OCI-LY1 (cell line): Measurements from ENCODE around the gene MBOAT2.

Source experiments
- H2AFZ ChIP-seq: fragments of 200-600 bp; sonication (generic), shearing (Covaris generic); 2 replicates; pipeline ENCODE4 v1.6.0; 2014; ENCODE audit warnings: antibody characterized with exemption, mild to moderate bottlenecking, low read length
- H3F3A ChIP-seq: fragments of 200-600 bp; sonication (generic), shearing (Covaris generic); 2 replicates; pipeline ENCODE4 v1.6.0; 2014; ENCODE audit warnings: mild to moderate bottlenecking, antibody characterized with exemption, low read length, moderate library complexity; ENCODE audit not compliant: insufficient read depth
- H3K27ac ChIP-seq: fragments of 200-600 bp; sonication (generic); 2 replicates; pipeline ENCODE4 v1.5.1; 2014; ENCODE audit warnings: low read length, mixed run types, mild to moderate bottlenecking, low read depth; ENCODE audit not compliant: poor library complexity, severe bottlenecking
- H3K27me3 ChIP-seq: fragments of 200-600 bp; sonication (generic); 2 replicates; pipeline ENCODE4 v1.6.0; 2014; ENCODE audit warnings: antibody characterized with exemption, mild to moderate bottlenecking, low read length, moderate library complexity; ENCODE audit not compliant: insufficient read depth
- H3K36me3 ChIP-seq: fragments of 200-600 bp; sonication (generic); 2 replicates; pipeline ENCODE4 v1.6.1; 2014; ENCODE audit warnings: mild to moderate bottlenecking, antibody characterized with exemption, low read length, moderate library complexity, mixed read lengths; ENCODE audit not compliant: insufficient read depth
- H3K4me1 ChIP-seq: fragments of 200-600 bp; sonication (generic); 2 replicates; pipeline ENCODE4 v1.5.1; 2014; ENCODE audit warnings: mild to moderate bottlenecking, low read length, moderate library complexity; ENCODE audit not compliant: insufficient read depth, severe bottlenecking
- H3K4me2 ChIP-seq: fragments of 200-600 bp; sonication (generic), shearing (Covaris generic); 2 replicates; pipeline ENCODE4 v1.6.1; 2014; ENCODE audit warnings: low read length
- H3K4me3 ChIP-seq: fragments of 200-600 bp; sonication (generic); 2 replicates; pipeline ENCODE4 v1.5.1; 2014; ENCODE audit warnings: low read length, low read depth, mild to moderate bottlenecking, mixed read lengths; ENCODE audit not compliant: poor library complexity, severe bottlenecking
- H3K79me2 ChIP-seq: fragments of 200-600 bp; shearing (Covaris generic); 2 replicates; pipeline ENCODE4 v1.6.1; 2016; ENCODE audit warnings: mixed run types, low read length, mixed read lengths; ENCODE audit not compliant: insufficient read depth
- H3K9ac ChIP-seq: fragments of 200-600 bp; sonication (generic), shearing (Covaris generic); 2 replicates; pipeline ENCODE4 v1.6.1; 2014; ENCODE audit warnings: mild to moderate bottlenecking, low read length, mixed read lengths
- H3K9me2 ChIP-seq: fragments of 200-600 bp; sonication (generic), shearing (Covaris generic); 2 replicates; pipeline ENCODE4 v1.6.1; 2014; ENCODE audit warnings: low read depth, mild to moderate bottlenecking, low read length, mixed read lengths
- H3K9me3 ChIP-seq: fragments of 200-600 bp; shearing (Covaris generic); 2 replicates; pipeline ENCODE4 v1.6.1; 2014; ENCODE audit warnings: low read length, mixed read lengths
- H4K20me1 ChIP-seq: fragments of 200-600 bp; sonication (generic), shearing (Covaris generic); 2 replicates; pipeline ENCODE4 v1.6.0; 2016; ENCODE audit warnings: mild to moderate bottlenecking, low read length; ENCODE audit not compliant: insufficient read depth
- EZH2 ChIP-seq: fragments of 200-600 bp; sonication (generic), shearing (Covaris generic); IDR thresholded peaks from 2 replicates; pipeline ENCODE4 v1.8.0; 2017; ENCODE audit warnings: borderline replicate concordance, mixed run types, mild to moderate bottlenecking, antibody characterized with exemption, low read length, moderate library complexity, mixed read lengths
- TF ChIP-seq, protein P1 (sequence below): fragments of 200-600 bp; sonication (generic), shearing (Covaris generic); IDR thresholded peaks from 2 replicates; pipeline ENCODE4 v1.5.1; 2017; ENCODE audit warnings: mild to moderate bottlenecking, antibody characterized with exemption, low read length, moderate library complexity, mixed read lengths

Gene MBOAT2

DNA sequence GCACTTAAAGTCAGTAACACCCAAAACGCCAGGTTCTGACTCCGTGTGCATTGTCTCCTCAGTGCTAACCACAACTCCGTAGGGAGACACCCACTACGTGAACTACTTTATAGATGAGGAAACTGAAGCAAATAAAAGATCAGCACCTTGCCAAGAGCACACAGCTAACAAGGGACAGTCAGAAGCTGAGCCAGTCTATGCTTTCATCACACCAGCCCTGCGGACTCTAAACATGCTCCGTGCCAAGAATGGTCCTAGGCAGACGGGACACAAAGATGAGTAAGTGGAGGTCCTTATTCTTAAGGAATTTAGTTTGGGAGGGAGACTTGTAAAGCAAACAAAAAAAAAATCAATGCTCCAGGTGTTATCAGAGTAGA is 9.6 kb downstream of the MBOAT2 start:
- H3K27ac ChIP-seq = no peak overlapping the region
- H4K20me1 ChIP-seq = no peaks in the 10 kb centered on the region

DNA sequence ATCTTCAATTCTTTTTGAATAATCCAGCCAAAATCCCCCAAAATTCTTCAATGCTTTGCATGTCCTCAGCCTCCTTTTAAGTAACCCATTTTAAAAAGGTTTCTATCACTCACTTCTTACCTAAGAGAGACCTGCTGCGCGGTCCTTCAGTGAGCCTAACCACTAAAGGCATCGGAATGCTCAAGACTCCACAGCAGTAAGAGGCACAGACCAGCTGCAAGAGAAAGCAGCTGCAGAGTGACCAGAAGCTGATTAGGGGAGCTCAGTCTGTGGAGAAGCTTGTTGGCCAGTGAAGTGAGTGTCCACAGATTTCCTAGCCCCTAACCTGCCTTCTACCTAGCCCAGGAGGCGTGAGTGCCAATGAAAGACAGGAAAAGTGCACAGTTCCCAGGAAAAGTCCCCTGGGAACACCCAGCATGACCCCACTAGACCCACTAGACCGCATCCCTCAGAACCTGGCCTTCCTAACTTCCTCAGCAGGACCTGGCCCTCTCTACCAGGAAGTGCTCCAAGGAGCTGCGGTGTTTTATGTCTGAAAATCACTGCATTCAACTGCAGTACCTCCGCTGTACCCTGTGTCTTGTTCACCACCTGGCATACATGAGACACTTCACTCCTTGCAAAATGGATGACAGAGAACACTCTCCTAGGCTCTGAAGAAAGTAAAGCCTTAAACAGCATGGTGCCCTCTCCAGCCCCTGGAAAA is 10.1 kb downstream of the MBOAT2 start:
- Histone ChIP-seq H3K9me3 (0 out of 2 replicates have a peak, but pooled peaks cover 3% of the 10 kb centered on the region), H3K4me1 (no peaks in the 10 kb centered on the region), H3K79me2 (no peaks in the 10 kb centered on the region), H3K4me2 (no peak overlapping the region), H3K27me3 (no peaks in the 10 kb centered on the region), H3K36me3 (no peaks in the 10 kb centered on the region), H3K27ac (no peak overlapping the region), H3K9me2 (no peaks in the 10 kb centered on the region), H3F3A (peaks cover 3% of the 10 kb centered on the region; the same call in 1 of the 2 replicates), H3K9ac (no peak overlapping the region), H4K20me1 (no peaks in the 10 kb centered on the region), H3K4me3 (no peak overlapping the region), H2AFZ (no peak overlapping the region)
- TF ChIP-seq, protein P1, sequence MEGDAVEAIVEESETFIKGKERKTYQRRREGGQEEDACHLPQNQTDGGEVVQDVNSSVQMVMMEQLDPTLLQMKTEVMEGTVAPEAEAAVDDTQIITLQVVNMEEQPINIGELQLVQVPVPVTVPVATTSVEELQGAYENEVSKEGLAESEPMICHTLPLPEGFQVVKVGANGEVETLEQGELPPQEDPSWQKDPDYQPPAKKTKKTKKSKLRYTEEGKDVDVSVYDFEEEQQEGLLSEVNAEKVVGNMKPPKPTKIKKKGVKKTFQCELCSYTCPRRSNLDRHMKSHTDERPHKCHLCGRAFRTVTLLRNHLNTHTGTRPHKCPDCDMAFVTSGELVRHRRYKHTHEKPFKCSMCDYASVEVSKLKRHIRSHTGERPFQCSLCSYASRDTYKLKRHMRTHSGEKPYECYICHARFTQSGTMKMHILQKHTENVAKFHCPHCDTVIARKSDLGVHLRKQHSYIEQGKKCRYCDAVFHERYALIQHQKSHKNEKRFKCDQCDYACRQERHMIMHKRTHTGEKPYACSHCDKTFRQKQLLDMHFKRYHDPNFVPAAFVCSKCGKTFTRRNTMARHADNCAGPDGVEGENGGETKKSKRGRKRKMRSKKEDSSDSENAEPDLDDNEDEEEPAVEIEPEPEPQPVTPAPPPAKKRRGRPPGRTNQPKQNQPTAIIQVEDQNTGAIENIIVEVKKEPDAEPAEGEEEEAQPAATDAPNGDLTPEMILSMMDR = no peak
- TF ChIP-seq EZH2 = no peak

More for the DNA sequence above, 9.6 kb downstream of the MBOAT2 start:
- Histone ChIP-seq H3F3A (no peaks in the 10 kb centered on the region), H3K36me3 (no peaks in the 10 kb centered on the region), H3K9me3 (0 out of 2 replicates have a peak, but pooled peaks cover 3% of the 10 kb centered on the region), H3K9me2 (no peaks in the 10 kb centered on the region), H3K4me1 (no peaks in the 10 kb centered on the region), H3K9ac (no peak overlapping the region), H3K79me2 (no peaks in the 10 kb centered on the region), H2AFZ (no peak overlapping the region), H3K4me2 (no peak overlapping the region), H3K27me3 (no peaks in the 10 kb centered on the region), H3K4me3 (no peak overlapping the region)
- TF ChIP-seq, protein P1 = no peak
- TF ChIP-seq EZH2 = no peak

DNA sequence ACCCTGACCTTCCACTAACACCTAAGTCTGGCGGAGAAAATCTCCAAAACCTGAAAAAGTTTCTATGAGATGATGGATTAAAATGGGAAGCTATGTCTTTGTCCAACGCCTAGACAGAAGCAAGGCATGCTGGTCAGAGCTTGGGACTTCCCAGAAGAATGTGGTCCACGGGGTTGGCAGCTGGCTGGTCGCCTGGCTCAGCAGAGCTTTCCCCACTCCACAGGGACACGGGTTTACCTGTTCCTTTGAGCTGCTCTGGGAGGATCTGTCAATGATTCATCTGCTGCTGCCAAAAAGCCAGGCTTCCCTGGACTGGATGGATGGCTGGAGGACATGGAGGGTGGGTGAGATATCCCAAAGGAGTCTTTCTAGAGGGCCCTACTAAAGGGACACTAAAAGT is 10.8 kb downstream of the MBOAT2 start:
- Histone ChIP-seq H3K4me3 (no peak overlapping the region), H3K27ac (no peak overlapping the region), H3K27me3 (no peaks in the 10 kb centered on the region), H3K4me2 (no peak overlapping the region), H3K9me2 (no peaks in the 10 kb centered on the region), H2AFZ (no peak overlapping the region), H4K20me1 (no peaks in the 10 kb centered on the region), H3F3A (peaks cover 3% of the 10 kb centered on the region; the same call in 1 of the 2 replicates), H3K4me1 (no peaks in the 10 kb centered on the region), H3K9ac (no peak overlapping the region), H3K36me3 (no peaks in the 10 kb centered on the region), H3K79me2 (no peaks in the 10 kb centered on the region), H3K9me3 (0 out of 2 replicates have a peak, but pooled peaks cover 3% of the 10 kb centered on the region)
- no peak for TF ChIP-seq EZH2
- TF ChIP-seq, protein P1 = no peak
